Naive B cell (primary cell): Measurements from ENCODE around the gene RASA3. TPM values are rescaled to one million over a fixed set of nuclear protein-coding genes. Genes with fewer than 3 reads are reported as not detected.

Experiments used
- ATAC-seq, 2 donors: fragments of 150-1000 bp; cut with Tn5 transposase; 2 replicates each; pipeline ENCODE4 v1.10.0; 2021; ENCODE audit warnings: low read depth in 2 of 2, mild to moderate bottlenecking in 2 of 2, moderate library complexity in 2 of 2
- DNase-seq: peaks from one replicate; pipeline ENCODE4 v3.0.0; 2022
- H3K27ac Mint-ChIP-seq, 6 donors: one replicate each; pipeline ENCODE4 v1.8.0; 2020 to 2022; ENCODE audit warnings: mild to moderate bottlenecking in 6 of 6, mixed read lengths in 6 of 6, moderate library complexity in 5 of 6, inconsistent platforms in 2 of 6
- H3K27me3 Mint-ChIP-seq, 3 donors: one replicate each; pipeline ENCODE4 v1.8.0; 2021 to 2022; ENCODE audit warnings: mixed read lengths in 3 of 3, mild to moderate bottlenecking in 1 of 3
- H3K36me3 Mint-ChIP-seq, 2 donors: one replicate each; pipeline ENCODE4 v1.8.0; 2020 to 2022; ENCODE audit warnings: mixed read lengths in 2 of 2, inconsistent platforms in 1 of 2, mild to moderate bottlenecking in 1 of 2
- H3K4me1 Mint-ChIP-seq, 3 donors: one replicate each; pipeline ENCODE4 v1.8.0; 2020 to 2022; ENCODE audit warnings: mixed read lengths in 3 of 3, inconsistent platforms in 1 of 3, mild to moderate bottlenecking in 1 of 3, moderate library complexity in 1 of 3
- H3K4me3 Mint-ChIP-seq, 8 donors: one replicate each; pipeline ENCODE4 v1.8.0; 2020 to 2022; ENCODE audit warnings: mild to moderate bottlenecking in 8 of 8, mixed read lengths in 8 of 8, moderate library complexity in 8 of 8, inconsistent platforms in 2 of 8
- H3K9me3 Mint-ChIP-seq, 7 donors: one replicate each; pipeline ENCODE4 v1.8.0; 2020 to 2022; ENCODE audit warnings: mixed read lengths in 7 of 7, mild to moderate bottlenecking in 5 of 7, inconsistent platforms in 2 of 7, moderate library complexity in 1 of 7
- polyA plus RNA-seq, 6 donors: library from polyadenylated mRNA; unstranded; fragments of 300-500 nt; fragmentation: Illumina TruSeq; gene quantifications; one replicate each; pipeline ENCODE4 v1.2.3, GENCODE V29; 2021; ENCODE audit warnings: low read depth in 6 of 6

RASA3 gene
- polyA plus RNA-seq, 6 donors from 2014 or later, result 17.1 to 41.9 (median 28.8) TPM

DNA sequence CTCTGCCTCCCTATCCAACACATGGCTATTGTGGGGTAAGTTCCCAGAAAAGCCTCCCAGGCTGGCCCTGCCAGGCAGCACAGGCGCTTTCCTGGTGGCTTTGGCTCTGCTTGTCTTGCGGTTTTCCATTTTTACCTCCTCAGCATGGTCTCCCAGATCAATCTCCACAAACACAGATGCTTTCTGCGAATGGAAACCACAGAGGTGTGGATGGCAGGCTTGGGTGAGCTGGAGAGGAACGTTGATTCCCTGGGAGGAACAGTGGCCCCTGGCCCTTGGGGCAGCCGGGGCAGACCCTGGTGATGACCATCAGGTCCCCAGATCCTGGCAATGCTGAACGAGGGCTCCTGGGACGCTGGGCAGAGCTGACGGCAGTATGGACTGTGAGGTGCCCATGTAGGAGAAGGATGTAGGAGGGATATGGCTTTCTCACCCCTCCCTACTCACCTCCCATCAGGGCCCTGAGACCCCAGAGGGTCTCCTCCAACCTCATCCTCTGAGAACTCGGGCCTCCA is 165.2 kb downstream of the RASA3 start:
- no peaks in the 10 kb centered on the region for H3K4me1 Mint-ChIP-seq
- H3K36me3 Mint-ChIP-seq, result no peaks in the 10 kb centered on the region
- no peaks in the 10 kb centered on the region for H3K9me3 Mint-ChIP-seq
- no peaks in the 10 kb centered on the region for H3K27me3 Mint-ChIP-seq
- no peak overlapping the region for H3K4me3 Mint-ChIP-seq
- DNase-seq, result no peak
- H3K27ac Mint-ChIP-seq, result no peak overlapping the region
- no peak for ATAC-seq

DNA sequence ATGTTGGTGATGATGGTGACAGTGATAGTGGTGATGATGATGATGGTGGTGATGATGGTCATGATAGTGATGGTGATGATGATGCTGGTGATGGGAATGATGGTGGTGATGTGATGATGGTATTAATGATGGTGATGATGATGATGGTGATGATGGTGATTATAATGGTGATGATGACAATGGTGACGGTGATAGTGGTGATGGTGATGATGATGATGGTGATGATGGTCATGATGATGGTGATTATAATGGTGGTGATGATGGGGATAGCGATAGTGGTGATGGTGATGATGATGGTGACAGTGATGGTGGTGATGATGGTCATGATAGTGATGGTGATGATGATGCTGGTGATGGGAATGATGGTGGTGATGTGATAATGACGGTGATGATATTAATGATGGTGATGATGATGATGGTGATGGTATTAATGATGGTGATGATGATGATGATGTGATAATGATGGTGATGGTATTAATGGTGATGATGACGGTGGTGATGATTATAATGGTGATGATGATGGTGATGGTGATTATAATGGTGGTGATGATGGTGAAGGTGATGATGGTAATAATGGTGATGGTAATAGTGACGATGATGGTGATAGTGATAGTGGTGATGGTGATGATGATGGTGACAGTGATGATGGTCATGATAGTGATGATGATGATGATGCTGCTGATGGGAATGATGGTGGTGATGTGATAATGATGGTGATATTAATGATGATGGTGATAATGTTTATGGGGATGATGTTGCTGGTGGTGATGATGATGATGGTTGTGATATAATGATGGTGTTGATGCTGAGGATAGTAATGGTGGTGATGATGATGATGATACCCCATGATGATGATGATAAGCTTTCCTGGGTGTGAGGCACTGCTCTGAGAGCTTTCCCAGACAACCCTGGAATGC is 166.2 kb downstream of the RASA3 start:
- Mint-ChIP-seq H3K4me3 (no peak overlapping the region), H3K27me3 (no peaks in the 10 kb centered on the region), H3K36me3 (no peaks in the 10 kb centered on the region), H3K27ac (no peak overlapping the region), H3K4me1 (no peaks in the 10 kb centered on the region), H3K9me3 (no peaks in the 10 kb centered on the region)
- no peak for DNase-seq
- no peak for ATAC-seq

DNA sequence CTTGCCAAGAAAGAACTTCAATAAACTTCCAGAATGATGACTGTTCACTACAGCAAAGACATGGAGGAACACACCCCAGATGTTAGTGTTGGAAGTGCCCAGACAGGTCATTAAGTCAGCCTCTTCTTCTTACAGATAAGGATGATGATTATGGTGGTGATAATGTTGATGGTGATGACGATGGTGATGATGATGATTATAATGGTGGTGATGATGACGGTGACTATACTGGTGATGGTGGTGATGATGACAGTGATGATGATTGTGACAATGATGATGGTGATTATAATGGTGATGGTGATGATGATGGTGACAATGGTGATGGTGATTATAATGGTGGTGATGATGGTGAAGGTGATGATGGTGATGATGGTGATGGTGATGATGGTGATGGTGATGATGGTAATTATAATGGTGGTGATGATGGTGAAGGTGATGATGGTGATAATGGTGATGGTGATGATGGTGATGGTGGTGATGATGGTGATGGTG is 167.0 kb downstream of the RASA3 start:
- Mint-ChIP-seq H3K27me3 (no peaks in the 10 kb centered on the region), H3K27ac (no peak overlapping the region), H3K4me1 (no peaks in the 10 kb centered on the region), H3K9me3 (peaks cover 0 to 3% (median 1%) of the 10 kb centered on the region in 7 donors), H3K4me3 (no peak overlapping the region), H3K36me3 (no peaks in the 10 kb centered on the region)
- DNase-seq (no peak), ATAC-seq (no peak)

DNA sequence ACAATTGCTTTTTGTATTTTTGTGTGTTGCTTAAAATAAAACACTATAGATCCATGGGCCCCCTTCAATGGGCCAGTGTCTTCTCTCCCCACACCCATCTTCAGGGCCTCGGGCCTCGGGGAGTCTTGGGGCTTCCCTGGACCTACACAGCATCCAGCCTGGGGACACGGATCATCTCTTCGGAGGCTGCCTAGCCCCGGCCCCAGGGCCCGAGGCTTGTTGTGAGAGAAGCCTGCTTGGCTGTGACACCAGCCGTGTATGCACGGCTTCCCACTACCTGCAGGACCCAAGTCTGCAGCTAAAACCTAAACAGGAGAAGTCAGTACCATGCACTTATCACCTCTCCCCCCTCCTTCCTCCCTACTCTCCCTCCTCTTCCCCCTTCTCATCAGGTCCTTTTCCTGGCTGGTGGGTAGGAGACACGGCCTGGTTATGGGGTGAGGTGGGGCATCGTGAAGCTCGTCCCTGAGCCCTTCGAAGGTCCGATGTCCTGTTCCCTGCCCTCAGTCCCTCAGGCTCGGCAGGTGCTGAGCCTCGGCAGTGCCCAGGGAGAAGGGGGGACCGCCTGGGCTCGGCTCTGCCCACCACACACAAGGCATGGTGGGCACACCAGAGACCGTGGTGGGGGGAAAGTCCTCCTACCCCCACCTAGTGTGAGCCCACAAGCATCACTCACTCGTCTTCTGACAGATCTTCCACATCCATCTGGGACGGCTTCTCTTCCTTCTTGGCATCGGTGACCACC is 168.0 kb downstream of the RASA3 start:
- peaks cover 0 to 1% of the 10 kb centered on the region in 2 donors for H3K36me3 Mint-ChIP-seq
- DNase-seq (no peak), ATAC-seq (no peak)
- no peaks in the 10 kb centered on the region for H3K4me1 Mint-ChIP-seq
- peaks cover 0 to 12% (median 9%) of the 10 kb centered on the region in 7 donors for H3K9me3 Mint-ChIP-seq
- H3K27ac Mint-ChIP-seq, result no peak overlapping the region
- H3K27me3 Mint-ChIP-seq, result no peaks in the 10 kb centered on the region
- H3K4me3 Mint-ChIP-seq, result no peak overlapping the region

DNA sequence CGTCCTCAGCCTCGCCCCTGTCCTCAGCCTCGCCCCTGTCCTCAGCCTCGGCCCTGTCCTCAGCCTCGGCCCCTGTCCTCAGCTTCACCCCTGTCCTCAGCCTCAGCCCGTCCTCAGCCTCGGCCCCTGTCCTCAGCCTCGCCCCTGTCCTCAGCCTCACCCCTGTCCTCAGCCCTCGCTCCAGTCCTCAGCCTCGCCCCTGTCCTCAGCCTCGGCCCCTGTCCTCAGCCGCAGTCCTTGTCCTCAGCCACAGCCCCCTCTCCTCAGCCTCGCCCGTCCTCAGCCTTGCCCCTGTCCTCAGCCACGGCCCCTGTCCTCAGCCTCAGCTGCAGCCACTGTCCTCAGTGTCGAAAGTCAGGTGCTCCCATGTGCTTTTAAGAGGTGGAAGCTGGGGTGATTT is 169.0 kb downstream of the RASA3 start:
- Mint-ChIP-seq H3K4me3 (no peak overlapping the region), H3K4me1 (peaks cover 0 to under 1% (median 0%) of the 10 kb centered on the region in 3 donors), H3K9me3 (peaks cover 0 to 19% (median 17%) of the 10 kb centered on the region in 7 donors), H3K27ac (no peak overlapping the region), H3K36me3 (peaks cover 0 to 8% of the 10 kb centered on the region in 2 donors), H3K27me3 (no peaks in the 10 kb centered on the region)
- DNase-seq (no peak), ATAC-seq (no peak)

DNA sequence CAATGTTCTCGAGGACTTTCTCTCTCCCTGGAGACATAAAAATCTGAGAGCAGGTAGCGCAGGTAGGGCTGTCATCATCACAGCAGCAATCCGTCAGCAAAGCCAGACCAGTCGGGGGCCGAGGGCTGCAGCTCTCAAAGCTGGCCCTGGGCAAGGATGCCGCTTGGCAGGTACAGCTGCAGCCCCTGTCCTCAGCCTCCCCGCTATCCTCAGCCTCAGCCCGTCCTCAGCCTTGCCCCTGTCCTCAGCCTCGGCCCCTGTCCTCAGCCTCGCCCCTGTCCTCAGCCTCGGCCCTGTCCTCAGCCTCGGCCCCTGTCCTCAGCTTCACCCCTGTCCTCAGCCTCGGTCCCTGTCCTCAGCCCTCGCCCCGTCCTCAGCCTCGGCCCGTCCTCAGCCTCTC is 169.4 kb downstream of the RASA3 start:
- no peak overlapping the region for H3K27ac Mint-ChIP-seq
- no peak overlapping the region for H3K4me3 Mint-ChIP-seq

DNA sequence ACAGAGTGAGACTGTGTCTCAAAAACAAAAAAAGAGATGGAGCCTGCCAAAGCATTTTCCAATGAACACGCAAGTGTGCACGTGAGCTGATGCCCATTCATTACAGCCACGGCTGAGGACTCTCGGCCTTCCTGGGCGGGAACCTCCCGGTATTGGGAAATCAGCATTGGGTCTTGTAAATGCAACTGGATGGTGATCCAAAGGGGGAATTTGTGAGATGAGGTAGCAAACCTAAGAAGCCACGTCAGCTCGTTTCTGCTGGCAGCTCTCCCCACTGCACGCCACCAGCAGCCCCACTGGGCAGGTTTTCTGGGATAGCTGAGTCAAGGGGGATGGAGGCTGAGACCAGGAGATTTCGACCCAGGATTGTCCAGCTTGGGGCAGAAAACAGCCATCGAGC is 170.0 kb downstream of the RASA3 start:
- H3K36me3 Mint-ChIP-seq, result peaks cover 0 to 8% of the 10 kb centered on the region in 2 donors
- H3K4me1 Mint-ChIP-seq, result peaks cover 0 to 10% (median 0%) of the 10 kb centered on the region in 3 donors
- ATAC-seq (no peak), DNase-seq (no peak)
- no peak overlapping the region for H3K27ac Mint-ChIP-seq
- no peaks in the 10 kb centered on the region for H3K27me3 Mint-ChIP-seq
- no peak overlapping the region for H3K4me3 Mint-ChIP-seq
- peaks cover 0 to 25% (median 17%) of the 10 kb centered on the region in 7 donors for H3K9me3 Mint-ChIP-seq

More for the DNA sequence above, 169.4 kb downstream of the RASA3 start:
- DNase-seq, result no peak
- no peaks in the 10 kb centered on the region for H3K27me3 Mint-ChIP-seq
- ATAC-seq, result no peak
- peaks cover 0 to 5% (median 0%) of the 10 kb centered on the region in 3 donors for H3K4me1 Mint-ChIP-seq
- peaks cover 0 to 8% of the 10 kb centered on the region in 2 donors for H3K36me3 Mint-ChIP-seq
- peaks cover 0 to 20% (median 17%) of the 10 kb centered on the region in 7 donors for H3K9me3 Mint-ChIP-seq

DNA sequence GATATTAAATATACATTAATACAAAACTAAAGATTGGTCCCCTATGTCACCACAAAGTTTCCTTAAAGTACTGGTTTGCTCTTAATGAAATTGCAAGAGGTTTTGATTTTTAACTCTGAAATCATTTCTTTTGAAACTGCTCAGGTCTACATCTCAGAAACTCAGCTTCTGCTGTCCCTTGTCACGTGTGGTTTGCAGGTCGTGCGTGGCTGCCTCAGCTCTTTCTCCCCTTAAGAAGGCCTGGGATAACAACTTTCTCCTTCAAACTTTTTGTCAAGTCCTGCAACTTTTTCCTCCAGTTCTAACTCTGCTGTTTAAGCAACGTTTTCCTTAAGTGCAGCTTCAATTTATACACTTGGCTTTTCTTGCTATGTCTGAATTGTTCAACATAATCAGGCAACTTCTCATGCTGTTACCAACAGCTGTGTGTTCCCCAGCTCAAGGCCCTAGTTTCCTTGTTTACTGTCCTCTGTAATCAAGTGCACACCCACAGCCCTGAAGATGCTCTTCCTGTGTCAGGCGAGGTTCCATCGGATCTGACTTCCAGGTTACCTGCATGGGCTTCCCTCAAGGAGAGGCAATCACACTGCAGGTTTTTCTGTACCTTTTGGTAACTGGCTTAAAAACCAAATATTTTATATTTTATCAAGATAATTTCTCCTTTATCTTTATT is 172.0 kb downstream of the RASA3 start:
- no peak overlapping the region for H3K4me3 Mint-ChIP-seq
- H3K27ac Mint-ChIP-seq, result no peak overlapping the region
- H3K4me1 Mint-ChIP-seq, result peaks cover 0 to 10% (median 5%) of the 10 kb centered on the region in 3 donors
- peaks cover 0 to 24% of the 10 kb centered on the region in 2 donors for H3K36me3 Mint-ChIP-seq
- DNase-seq (no peak), ATAC-seq (no peak)
- no peaks in the 10 kb centered on the region for H3K27me3 Mint-ChIP-seq
- H3K9me3 Mint-ChIP-seq, result peaks cover 7 to 25% (median 17%) of the 10 kb centered on the region in 7 donors

DNA sequence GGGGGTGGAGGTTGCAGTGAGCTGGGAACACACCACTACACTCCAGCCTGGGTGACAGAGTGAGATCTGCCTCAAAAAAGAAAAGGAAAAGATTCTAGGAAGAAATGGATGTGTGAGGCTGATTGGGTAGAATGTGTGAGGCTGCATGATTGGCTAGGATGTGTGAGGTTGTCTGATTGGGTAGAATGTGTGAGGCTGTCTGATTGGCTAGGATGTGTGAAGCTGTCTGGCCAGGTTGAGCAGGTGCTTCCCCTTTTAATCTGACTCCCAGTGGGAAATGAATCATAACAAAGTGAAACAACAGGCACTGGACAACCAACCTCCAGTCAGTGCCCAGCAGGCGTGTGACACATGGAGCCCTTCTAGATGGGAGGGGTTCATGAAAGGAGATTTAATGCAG is 173.2 kb downstream of the RASA3 start:
- Mint-ChIP-seq H3K4me3 (no peak overlapping the region), H3K36me3 (peaks cover 0 to 33% of the 10 kb centered on the region in 2 donors), H3K27ac (peak overlapping the region in 1 of 6 donors; percentile 44), H3K27me3 (no peaks in the 10 kb centered on the region), H3K4me1 (peaks cover 0 to 10% (median 5%) of the 10 kb centered on the region in 3 donors), H3K9me3 (peaks cover 12 to 25% (median 19%) of the 10 kb centered on the region in 7 donors)
- no peak for DNase-seq
- no peak for ATAC-seq

DNA sequence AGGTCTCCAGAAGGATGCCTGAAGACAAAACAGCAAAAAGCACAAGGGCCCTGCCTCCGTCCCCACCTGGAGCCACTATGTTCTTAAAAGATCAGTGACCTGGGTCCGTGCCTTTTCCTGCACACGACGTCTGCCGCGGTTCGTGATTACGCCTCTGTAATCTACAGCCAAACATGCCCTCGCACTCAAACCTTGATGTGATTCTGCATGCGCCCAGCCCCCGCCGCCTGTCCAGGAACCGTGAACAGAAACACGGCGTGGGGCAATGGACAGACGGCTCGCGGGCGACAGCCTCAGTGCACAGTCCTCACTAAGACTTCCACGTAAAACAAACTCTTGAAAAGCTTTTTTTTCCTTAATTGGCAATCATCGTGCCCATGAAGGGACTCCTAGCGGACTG is 174.1 kb downstream of the RASA3 start:
- H3K27ac Mint-ChIP-seq, result no peak overlapping the region
- H3K4me3 Mint-ChIP-seq, result peak overlapping the region in 1 of 8 donors; percentile 25
- no peaks in the 10 kb centered on the region for H3K27me3 Mint-ChIP-seq

DNA sequence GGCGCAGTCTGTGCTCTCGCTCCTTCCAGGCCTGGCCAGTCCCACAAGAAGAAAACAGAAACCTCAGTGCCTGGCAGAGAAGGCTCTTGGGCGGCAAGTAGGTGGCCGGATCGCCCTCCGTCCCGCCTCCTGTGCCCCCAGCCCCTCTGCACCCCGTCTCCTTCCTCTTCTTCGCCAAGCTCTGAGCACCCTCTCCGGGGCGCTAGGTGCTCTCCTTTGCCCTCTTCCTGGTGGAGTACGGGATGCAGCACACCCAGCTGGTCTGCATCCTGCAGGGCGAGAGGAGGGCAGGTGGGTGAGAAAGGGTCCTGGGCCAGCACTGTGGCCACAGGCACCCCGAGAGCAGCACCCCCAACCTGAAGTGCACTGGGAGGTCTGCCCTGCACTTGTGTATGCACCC is 175.9 kb downstream of the RASA3 start:
- H3K27ac Mint-ChIP-seq, result peak overlapping the region in 3 of 6 donors; percentile 21 to 60 (median 31)
- H3K9me3 Mint-ChIP-seq, result peaks cover 12 to 25% (median 19%) of the 10 kb centered on the region in 7 donors
- no peaks in the 10 kb centered on the region for H3K27me3 Mint-ChIP-seq
- H3K4me1 Mint-ChIP-seq, result peaks cover 0 to 10% (median 5%) of the 10 kb centered on the region in 3 donors
- no peak overlapping the region for H3K4me3 Mint-ChIP-seq
- no peak for DNase-seq
- H3K36me3 Mint-ChIP-seq, result peaks cover 0 to 33% of the 10 kb centered on the region in 2 donors
- no peak for ATAC-seq

More for the DNA sequence above, 174.1 kb downstream of the RASA3 start:
- ATAC-seq (no peak), DNase-seq (no peak)
- Mint-ChIP-seq H3K9me3 (peaks cover 12 to 25% (median 19%) of the 10 kb centered on the region in 7 donors), H3K4me1 (peaks cover 0 to 10% (median 5%) of the 10 kb centered on the region in 3 donors), H3K36me3 (peaks cover 0 to 33% of the 10 kb centered on the region in 2 donors)

DNA sequence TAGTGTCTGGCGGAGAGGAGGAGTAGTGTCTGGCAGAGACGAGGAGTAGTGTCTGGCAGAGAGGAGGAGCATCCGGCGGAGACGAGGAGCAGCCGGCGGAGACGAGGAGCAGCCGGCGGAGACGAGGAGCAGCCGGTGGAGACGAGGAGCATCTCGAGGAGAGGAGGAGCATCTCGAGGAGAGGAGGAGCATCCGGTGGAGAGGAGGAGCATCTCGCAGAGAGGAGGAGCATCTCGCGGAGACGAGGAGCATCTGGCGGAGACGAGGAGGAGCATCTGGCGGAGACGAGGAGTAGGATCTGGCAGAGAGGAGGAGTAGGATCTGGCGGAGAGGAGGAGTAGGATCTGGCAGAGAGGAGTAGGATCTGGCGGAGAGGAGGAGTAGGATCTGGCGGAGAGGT is 176.7 kb downstream of the RASA3 start:
- DNase-seq (no peak), ATAC-seq (no peak)
- peaks cover 0 to 33% of the 10 kb centered on the region in 2 donors for H3K36me3 Mint-ChIP-seq
- peak overlapping the region in 2 of 6 donors; percentile 70 to 91 for H3K27ac Mint-ChIP-seq
- H3K9me3 Mint-ChIP-seq, result peaks cover 12 to 25% (median 19%) of the 10 kb centered on the region in 7 donors
- H3K4me3 Mint-ChIP-seq, result no peak overlapping the region
- H3K4me1 Mint-ChIP-seq, result peaks cover 0 to 14% (median 10%) of the 10 kb centered on the region in 3 donors
- no peaks in the 10 kb centered on the region for H3K27me3 Mint-ChIP-seq

DNA sequence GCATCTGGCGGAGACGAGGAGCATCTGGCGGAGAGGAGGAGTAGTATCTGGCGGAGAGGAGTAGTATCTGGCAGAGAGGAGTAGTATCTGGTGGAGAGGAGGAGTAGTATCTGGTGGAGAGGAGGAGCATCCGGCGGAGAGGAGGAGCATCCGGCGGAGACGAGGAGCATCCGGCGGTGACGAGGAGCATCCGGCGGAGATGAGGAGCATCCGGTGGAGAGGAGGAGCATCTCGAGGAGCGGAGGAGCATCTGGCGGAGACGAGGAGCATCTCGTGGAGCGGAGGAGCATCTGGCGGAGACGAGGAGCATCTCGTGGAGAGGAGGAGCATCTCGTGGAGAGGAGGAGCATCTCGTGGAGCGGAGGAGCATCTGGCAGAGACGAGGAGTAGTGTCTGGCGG is 177.2 kb downstream of the RASA3 start:
- Mint-ChIP-seq H3K27me3 (no peaks in the 10 kb centered on the region), H3K27ac (peak overlapping the region in 1 of 6 donors; percentile 72), H3K9me3 (peaks cover 12 to 21% (median 15%) of the 10 kb centered on the region in 7 donors), H3K36me3 (peaks cover 0 to 33% of the 10 kb centered on the region in 2 donors), H3K4me1 (peaks cover 0 to 14% (median 10%) of the 10 kb centered on the region in 3 donors), H3K4me3 (no peak overlapping the region)
- DNase-seq (no peak), ATAC-seq (no peak)
